ENCODE results near the gene KLHL42. TPM values are rescaled to one million over a fixed set of nuclear protein-coding genes. Genes with fewer than 3 reads are reported as not detected.

Gene KLHL42
- total RNA-seq, 2 experiments from 2014 or later, result 24.2 to 25.2 TPM

DNA sequence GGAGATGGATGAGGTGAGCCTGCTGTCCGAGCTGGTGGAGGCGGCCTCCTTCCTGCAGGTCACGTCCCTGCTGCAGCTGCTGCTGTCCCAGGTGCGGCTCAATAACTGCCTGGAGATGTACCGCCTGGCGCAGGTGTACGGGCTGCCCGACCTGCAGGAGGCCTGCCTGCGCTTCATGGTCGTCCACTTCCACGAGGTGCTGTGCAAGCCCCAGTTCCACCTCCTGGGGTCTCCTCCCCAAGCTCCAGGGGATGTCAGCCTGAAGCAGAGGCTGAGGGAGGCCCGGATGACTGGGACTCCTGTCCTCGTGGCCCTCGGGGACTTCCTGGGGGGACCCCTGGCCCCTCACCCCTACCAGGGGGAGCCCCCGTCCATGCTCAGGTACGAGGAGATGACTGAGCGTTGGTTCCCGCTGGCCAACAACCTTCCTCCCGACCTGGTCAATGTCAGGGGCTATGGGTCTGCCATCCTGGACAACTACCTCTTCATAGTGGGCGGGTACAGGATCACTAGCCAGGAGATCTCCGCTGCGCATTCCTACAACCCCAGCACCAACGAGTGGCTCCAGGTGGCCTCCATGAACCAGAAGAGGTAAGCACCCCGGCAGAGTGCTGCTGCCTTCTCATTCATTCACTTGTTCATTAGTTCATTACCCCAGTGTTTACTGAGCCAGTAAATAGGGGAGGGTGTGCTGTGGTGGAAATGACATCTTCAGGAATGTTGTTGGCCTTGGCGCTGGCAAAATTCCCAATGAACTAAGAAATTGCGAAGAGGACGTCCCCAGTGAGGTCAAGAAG, 777 bp downstream of the KLHL42 start:
- ChIA-PET POLR2A (interaction anchor here (0.6 to 1.5 kb wide), 6 partner anchors 8 to 82 kb away, joined by 3 to 6 read pairs (median 3); no protein-coding TSS in a partner anchor), CTCF (ENCODE audit: unreplicated experiment) (interaction anchor here (0.6 kb wide), 1 partner anchor 13 kb away, joined by 3 read pairs; no protein-coding TSS in a partner anchor)
- BruUV-seq (replicated peaks), result no TSS peak
- Histone ChIP-seq H3K79me2 (ENCODE audit: insufficient read depth, low read depth, low read length) (peaks cover 29% of the 10 kb centered on the region; the same call in 1 of the 2 replicates), H3K4me2 (ENCODE audit: low read length) (peak overlapping the region; percentile 83), H4K20me1 (ENCODE audit: insufficient read depth, low read length) (no peaks in the 10 kb centered on the region), H3K36me3 (ENCODE audit: insufficient read depth, low read length) (peaks cover 10% of the 10 kb centered on the region; the same call in 1 of the 2 replicates), H3K9me3 (ENCODE audit: low read length) (no peaks in the 10 kb centered on the region), H3K4me1 (ENCODE audit: insufficient read depth, low read length, poor library complexity, severe bottlenecking) (peaks cover 24% of the 10 kb centered on the region), H3K9me2 (ENCODE audit: insufficient read depth, low read length) (no peaks in the 10 kb centered on the region), H3K4me3 (ENCODE audit: low read depth, low read length, poor library complexity, severe bottlenecking) (peak overlapping the region; percentile 77), H3K27ac (ENCODE audit: low read depth, low read length, poor library complexity, severe bottlenecking) (peak overlapping the region; percentile 58), H2AFZ (ENCODE audit: low read length) (peak overlapping the region; percentile 96; the same call in 1 of the 2 replicates)
- intact Hi-C loops (cut with micrococcal nuclease; ENCODE audit: unreplicated experiment), result loop anchor here (2.0 kb wide), 1 partner anchor 70 kb away; the partner anchor contains the start of gene MRPS35
- TF ChIP-seq, protein P1, sequence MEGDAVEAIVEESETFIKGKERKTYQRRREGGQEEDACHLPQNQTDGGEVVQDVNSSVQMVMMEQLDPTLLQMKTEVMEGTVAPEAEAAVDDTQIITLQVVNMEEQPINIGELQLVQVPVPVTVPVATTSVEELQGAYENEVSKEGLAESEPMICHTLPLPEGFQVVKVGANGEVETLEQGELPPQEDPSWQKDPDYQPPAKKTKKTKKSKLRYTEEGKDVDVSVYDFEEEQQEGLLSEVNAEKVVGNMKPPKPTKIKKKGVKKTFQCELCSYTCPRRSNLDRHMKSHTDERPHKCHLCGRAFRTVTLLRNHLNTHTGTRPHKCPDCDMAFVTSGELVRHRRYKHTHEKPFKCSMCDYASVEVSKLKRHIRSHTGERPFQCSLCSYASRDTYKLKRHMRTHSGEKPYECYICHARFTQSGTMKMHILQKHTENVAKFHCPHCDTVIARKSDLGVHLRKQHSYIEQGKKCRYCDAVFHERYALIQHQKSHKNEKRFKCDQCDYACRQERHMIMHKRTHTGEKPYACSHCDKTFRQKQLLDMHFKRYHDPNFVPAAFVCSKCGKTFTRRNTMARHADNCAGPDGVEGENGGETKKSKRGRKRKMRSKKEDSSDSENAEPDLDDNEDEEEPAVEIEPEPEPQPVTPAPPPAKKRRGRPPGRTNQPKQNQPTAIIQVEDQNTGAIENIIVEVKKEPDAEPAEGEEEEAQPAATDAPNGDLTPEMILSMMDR (conservative IDR thresholded peaks at IDR 0.05; ENCODE audit: low read length), result no peak
- TF ChIP-seq EZH2phosphoT487 (IDR thresholded peaks at IDR 0.05; ENCODE audit: borderline replicate concordance, low read depth, low read length), result no peak
- peak; percentile 71 for DNase-seq (ENCODE audit: low spot score)

DNA sequence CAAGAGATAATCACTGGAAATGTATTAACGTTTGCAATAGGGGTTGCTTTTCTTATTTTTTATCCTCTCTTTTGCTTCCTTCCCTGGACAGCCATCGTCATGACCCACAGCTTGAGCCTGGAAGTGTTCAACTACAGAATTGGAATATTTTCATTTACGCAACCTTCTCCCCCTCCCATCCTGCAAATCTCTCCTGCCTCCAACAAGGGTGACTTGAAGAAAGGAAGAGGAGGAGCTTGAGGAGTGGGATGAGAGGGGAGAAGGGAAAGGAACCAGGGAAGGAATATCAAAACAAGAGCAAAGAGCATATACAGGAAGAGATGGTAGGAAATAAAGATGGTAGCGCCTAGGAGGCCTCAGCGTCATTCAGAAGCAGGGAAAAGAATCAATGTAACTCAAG, 1.6 kb downstream of the KLHL42 start:
- Histone ChIP-seq H3K9me3 (ENCODE audit: low read length) (no peaks in the 10 kb centered on the region), H3K4me2 (ENCODE audit: low read length) (peak overlapping the region; percentile 83), H2AFZ (ENCODE audit: low read length) (no peak overlapping the region), H3K9me2 (ENCODE audit: insufficient read depth, low read length) (no peaks in the 10 kb centered on the region), H3K79me2 (ENCODE audit: insufficient read depth, low read depth, low read length) (peaks cover 29% of the 10 kb centered on the region; the same call in 1 of the 2 replicates), H3K27ac (ENCODE audit: low read depth, low read length, poor library complexity, severe bottlenecking) (no peak overlapping the region), H3K36me3 (ENCODE audit: insufficient read depth, low read length) (peaks cover 14% of the 10 kb centered on the region; the same call in 1 of the 2 replicates), H4K20me1 (ENCODE audit: insufficient read depth, low read length) (no peaks in the 10 kb centered on the region), H3K4me1 (ENCODE audit: insufficient read depth, low read length, poor library complexity, severe bottlenecking) (peaks cover 27% of the 10 kb centered on the region), H3K4me3 (ENCODE audit: low read depth, low read length, poor library complexity, severe bottlenecking) (peak overlapping the region; percentile 77)
- no TSS peak for BruUV-seq (replicated peaks)
- intact Hi-C loops (cut with micrococcal nuclease; ENCODE audit: unreplicated experiment), result loop anchor here (2.0 kb wide), 1 partner anchor 71 kb away; the partner anchor contains the start of gene MRPS35
- CTCF ChIA-PET (ENCODE audit: unreplicated experiment), result no interaction called here
- TF ChIP-seq EZH2phosphoT487 (IDR thresholded peaks at IDR 0.05; ENCODE audit: borderline replicate concordance, low read depth, low read length), result no peak
- TF ChIP-seq, protein P1 (conservative IDR thresholded peaks at IDR 0.05; ENCODE audit: low read length), result no peak
- no peak for DNase-seq (ENCODE audit: low spot score)
- POLR2A ChIA-PET, result interaction anchor here (1.5 kb wide), 1 partner anchor 18 kb away, joined by 4 read pairs; no protein-coding TSS in a partner anchor
